Mesenchymal stem cell (in vitro differentiated cells and primary cell): Measurements from ENCODE around the gene ZFP42.

Source experiments
- DNase-seq: peaks from one replicate; pipeline ENCODE4 v3.0.0-alpha.2; 2013
- H2AFZ ChIP-seq: one replicate; pipeline ENCODE4 v1.6.1; 2013; ENCODE audit warnings: low read depth, mild to moderate bottlenecking, control low read depth, inconsistent platforms, low read length, moderate library complexity
- H2AK5ac ChIP-seq: 2 replicates; pipeline ENCODE4 v1.6.1; 2013; ENCODE audit warnings: low read length, moderate library complexity, mild to moderate bottlenecking, inconsistent platforms; ENCODE audit not compliant: severe bottlenecking
- H2BK120ac ChIP-seq: one replicate; pipeline ENCODE4 v1.6.1; 2013; ENCODE audit warnings: low read depth, mild to moderate bottlenecking, inconsistent platforms, low read length, moderate library complexity
- H2BK12ac ChIP-seq, 2 experiments: one replicate each; pipeline ENCODE4 v1.6.1; 2013; ENCODE audit warnings: inconsistent platforms in 2 of 2, low read length in 2 of 2, mild to moderate bottlenecking in 2 of 2, moderate library complexity in 2 of 2, control low read depth in 1 of 2
- H2BK15ac ChIP-seq: one replicate; pipeline ENCODE4 v1.6.1; 2013; ENCODE audit warnings: mild to moderate bottlenecking, low read depth, inconsistent platforms; ENCODE audit not compliant: poor library complexity, severe bottlenecking
- H2BK5ac ChIP-seq: 2 replicates; pipeline ENCODE4 v1.6.1; 2013; ENCODE audit warnings: low read depth, mild to moderate bottlenecking, low read length, control low read depth, inconsistent platforms; ENCODE audit not compliant: poor library complexity, severe bottlenecking
- H3K14ac ChIP-seq, 2 experiments: one replicate each; pipeline ENCODE4 v1.6.1; 2013; ENCODE audit warnings: inconsistent platforms in 2 of 2, low read length in 2 of 2, control low read depth in 1 of 2, mild to moderate bottlenecking in 1 of 2, moderate library complexity in 1 of 2
- H3K18ac ChIP-seq, 2 experiments: one replicate each; pipeline ENCODE4 v1.6.1; 2013; ENCODE audit warnings: inconsistent platforms in 2 of 2, low read length in 2 of 2, control low read depth in 1 of 2, low read depth in 1 of 2, mild to moderate bottlenecking in 1 of 2
- H3K23ac ChIP-seq, 2 experiments: one replicate each; pipeline ENCODE4 v1.6.1; 2013; ENCODE audit warnings: inconsistent platforms in 2 of 2, low read length in 2 of 2, mild to moderate bottlenecking in 2 of 2, moderate library complexity in 2 of 2, control low read depth in 1 of 2
- H3K27ac ChIP-seq: 2 replicates; pipeline ENCODE4 v1.5.1; 2013; ENCODE audit warnings: mild to moderate bottlenecking, moderate library complexity, low read length, control low read depth, inconsistent platforms; ENCODE audit not compliant: poor library complexity, severe bottlenecking
- H3K27me3 ChIP-seq, 2 experiments: 2 replicates each; pipeline versions ENCODE4 v1.6.1 to v1.7.0; 2013; ENCODE audit warnings: low read length in 2 of 2, mild to moderate bottlenecking in 2 of 2, moderate library complexity in 2 of 2, control low read depth in 1 of 2, inconsistent platforms in 1 of 2; ENCODE audit not compliant: control insufficient read depth in 1 of 2, insufficient read depth in 1 of 2
- H3K36me3 ChIP-seq, 2 experiments: 2 replicates each; pipeline versions ENCODE4 v1.6.1 to v1.7.0; 2013; ENCODE audit warnings: low read length in 2 of 2, control low read depth in 1 of 2, inconsistent platforms in 1 of 2, low read depth in 1 of 2, mild to moderate bottlenecking in 1 of 2; ENCODE audit not compliant: insufficient read depth in 2 of 2, control insufficient read depth in 1 of 2
- H3K4ac ChIP-seq, 2 experiments: one replicate each; pipeline ENCODE4 v1.6.1; 2013; ENCODE audit warnings: inconsistent platforms in 2 of 2, low read length in 2 of 2, mild to moderate bottlenecking in 2 of 2, moderate library complexity in 2 of 2, control low read depth in 1 of 2, low read depth in 1 of 2
- H3K4me1 ChIP-seq: 2 replicates; pipeline ENCODE4 v1.6.1; 2013; ENCODE audit warnings: low read depth, low read length, control low read depth; ENCODE audit not compliant: control insufficient read depth, insufficient read depth
- H3K4me2 ChIP-seq: 2 replicates; pipeline ENCODE4 v1.6.1; 2013; ENCODE audit warnings: low read length, mild to moderate bottlenecking, inconsistent platforms; ENCODE audit not compliant: poor library complexity, severe bottlenecking
- H3K4me3 ChIP-seq, 2 experiments: 2 replicates each; pipeline versions ENCODE4 v1.5.1 to v1.7.0; 2013; ENCODE audit warnings: low read length in 2 of 2, mild to moderate bottlenecking in 2 of 2, control low read depth in 1 of 2, low read depth in 1 of 2; ENCODE audit not compliant: insufficient read depth in 1 of 2
- H3K79me1 ChIP-seq: replicated peaks from 2 replicates; pipeline ENCODE4 v1.6.1; 2013; ENCODE audit warnings: mild to moderate bottlenecking, control low read depth, low read length, inconsistent platforms; ENCODE audit not compliant: poor library complexity, severe bottlenecking
- H3K9ac ChIP-seq: 2 replicates; pipeline ENCODE4 v1.7.0; 2013; ENCODE audit warnings: mild to moderate bottlenecking, low read length, moderate library complexity
- H3K9me3 ChIP-seq: 2 replicates; pipeline ENCODE4 v1.7.0; 2013; ENCODE audit warnings: mild to moderate bottlenecking, low read length; ENCODE audit not compliant: control insufficient read depth
- H4K8ac ChIP-seq: one replicate; pipeline ENCODE4 v1.6.1; 2013; ENCODE audit warnings: inconsistent platforms, mild to moderate bottlenecking, low read length, moderate library complexity
- H4K91ac ChIP-seq: one replicate; pipeline ENCODE4 v1.6.1; 2013; ENCODE audit warnings: mild to moderate bottlenecking, low read length, inconsistent platforms
- WGBS: methylation state at CpG from one replicate; pipeline ENCODE4 v1.1.7; 2013; ENCODE audit warnings: mixed read lengths; 5-methylcytosine and 5-hydroxymethylcytosine counted together

ZFP42 gene

GRCh38 chr4:187965726-187966125, 29.8 kb upstream of the ZFP42 start:
- Histone ChIP-seq H2BK12ac (no peak overlapping the region), H3K9me3 (no peaks in the 10 kb centered on the region), H2BK5ac (no peak overlapping the region), H3K4me3 (no peak overlapping the region), H2BK15ac (no peak overlapping the region), H3K18ac (no peak overlapping the region), H4K8ac (no peak overlapping the region), H3K36me3 (no peaks in the 10 kb centered on the region), H3K4me2 (no peak overlapping the region), H3K14ac (no peak overlapping the region), H3K4ac (no peak overlapping the region), H3K27ac (no peak overlapping the region), H3K9ac (no peak overlapping the region), H2AFZ (no peak overlapping the region), H4K91ac (no peak overlapping the region), H2BK120ac (no peak overlapping the region), H3K4me1 (no peaks in the 10 kb centered on the region), H3K23ac (no peak overlapping the region), H3K27me3 (no peaks in the 10 kb centered on the region), H3K79me1 (no peaks in the 10 kb centered on the region), H2AK5ac (no peak overlapping the region)
- DNase-seq: no peak
- 96% methylated on average over 8 of the region's 8 CpGs for WGBS

GRCh38 chr4:187972135-187972534, 23.4 kb upstream of the ZFP42 start:
- DNase-seq: no peak
- H3K4me1 ChIP-seq: no peaks in the 10 kb centered on the region
- no peak overlapping the region for H2BK5ac ChIP-seq
- no peak overlapping the region for H3K4ac ChIP-seq
- no peaks in the 10 kb centered on the region for H3K27me3 ChIP-seq
- no peak overlapping the region for H2BK12ac ChIP-seq
- no peak overlapping the region for H4K8ac ChIP-seq
- H3K18ac ChIP-seq: no peak overlapping the region
- no peak overlapping the region for H2BK120ac ChIP-seq
- H3K9ac ChIP-seq: no peak overlapping the region
- no peak overlapping the region for H2AK5ac ChIP-seq
- H4K91ac ChIP-seq: no peak overlapping the region
- no peaks in the 10 kb centered on the region for H3K9me3 ChIP-seq
- no peak overlapping the region for H2BK15ac ChIP-seq
- H3K23ac ChIP-seq: no peak overlapping the region
- 93% methylated on average over 2 of the region's 5 CpGs for WGBS
- H3K14ac ChIP-seq: no peak overlapping the region
- no peaks in the 10 kb centered on the region for H3K36me3 ChIP-seq
- H3K27ac ChIP-seq: no peak overlapping the region
- no peak overlapping the region for H2AFZ ChIP-seq
- no peak overlapping the region for H3K4me2 ChIP-seq
- H3K4me3 ChIP-seq: no peak overlapping the region
- no peaks in the 10 kb centered on the region for H3K79me1 ChIP-seq

GRCh38 chr4:187983746-187984145, 11.8 kb upstream of the ZFP42 start:
- no peak overlapping the region for H2BK15ac ChIP-seq
- no peaks in the 10 kb centered on the region for H3K4me1 ChIP-seq
- H4K91ac ChIP-seq: no peak overlapping the region
- no peak overlapping the region for H3K27ac ChIP-seq
- 83% methylated on average over 2 of the region's 2 CpGs for WGBS
- no peak overlapping the region for H3K14ac ChIP-seq
- no peak overlapping the region for H3K9ac ChIP-seq
- no peak overlapping the region for H3K18ac ChIP-seq
- H2BK5ac ChIP-seq: no peak overlapping the region
- H3K9me3 ChIP-seq: no peaks in the 10 kb centered on the region
- no peak overlapping the region for H3K4ac ChIP-seq
- no peak overlapping the region for H4K8ac ChIP-seq
- no peaks in the 10 kb centered on the region for H3K36me3 ChIP-seq
- no peak for DNase-seq
- H3K79me1 ChIP-seq: no peaks in the 10 kb centered on the region
- no peak overlapping the region for H2AK5ac ChIP-seq
- H2BK120ac ChIP-seq: no peak overlapping the region
- no peaks in the 10 kb centered on the region for H3K27me3 ChIP-seq
- H2BK12ac ChIP-seq: no peak overlapping the region
- no peak overlapping the region for H3K4me2 ChIP-seq
- H2AFZ ChIP-seq: no peak overlapping the region
- no peak overlapping the region for H3K4me3 ChIP-seq
- no peak overlapping the region for H3K23ac ChIP-seq

DNA sequence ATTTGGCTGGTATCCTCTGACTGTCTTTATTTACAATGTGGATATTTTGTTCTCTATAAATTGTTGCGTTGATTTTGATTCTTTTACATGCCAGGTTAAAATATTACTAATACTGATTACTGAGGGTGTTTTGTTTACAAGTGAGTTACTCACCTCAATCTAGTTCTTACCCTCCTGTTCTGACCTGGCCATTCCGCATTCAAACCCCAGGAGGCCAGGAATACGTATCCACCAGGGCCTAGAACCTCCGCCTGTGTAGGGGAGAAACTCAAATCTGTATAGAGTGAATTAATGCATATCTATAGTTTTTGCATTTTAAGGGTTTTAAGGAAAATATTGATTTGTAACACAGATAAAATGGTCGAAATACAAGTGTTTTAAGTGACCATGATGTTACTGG, 2.6 kb upstream of the ZFP42 start:
- no peaks in the 10 kb centered on the region for H3K36me3 ChIP-seq
- no peaks in the 10 kb centered on the region for H3K9me3 ChIP-seq
- no peak overlapping the region for H3K9ac ChIP-seq
- DNase-seq: no peak
- H4K8ac ChIP-seq: no peak overlapping the region
- H3K4me1 ChIP-seq: peaks cover 4% of the 10 kb centered on the region
- no peaks in the 10 kb centered on the region for H3K79me1 ChIP-seq
- H2BK120ac ChIP-seq: no peak overlapping the region
- H2AK5ac ChIP-seq: no peak overlapping the region
- WGBS: 67% methylated on average over 3 of the region's 5 CpGs
- no peaks in the 10 kb centered on the region for H3K27me3 ChIP-seq
- H3K4me2 ChIP-seq: no peak overlapping the region
- no peak overlapping the region for H3K23ac ChIP-seq
- no peak overlapping the region for H3K27ac ChIP-seq
- no peak overlapping the region for H2AFZ ChIP-seq
- H2BK12ac ChIP-seq: no peak overlapping the region
- H2BK15ac ChIP-seq: no peak overlapping the region
- no peak overlapping the region for H3K4ac ChIP-seq
- H3K18ac ChIP-seq: no peak overlapping the region
- no peak overlapping the region for H3K14ac ChIP-seq
- H2BK5ac ChIP-seq: no peak overlapping the region
- H3K4me3 ChIP-seq: no peak overlapping the region
- H4K91ac ChIP-seq: no peak overlapping the region
